Measurements from ENCODE around the gene B3GALT2. TPM values are rescaled to one million over a fixed set of nuclear protein-coding genes. Genes with fewer than 3 reads are reported as not detected.

Gene B3GALT2
- total RNA-seq, 1 experiment from 2014 or later: 5.7 TPM

GRCh38 chr1:193183019-193183627, 3.3 kb downstream of the B3GALT2 start:
- peak; percentile 56 for DNase-seq (ENCODE audit: low read depth)

GRCh38 chr1:193181985-193182384, 4.4 kb downstream of the B3GALT2 start:
- DNase-seq (ENCODE audit: low read depth): peak; percentile 55

DNA sequence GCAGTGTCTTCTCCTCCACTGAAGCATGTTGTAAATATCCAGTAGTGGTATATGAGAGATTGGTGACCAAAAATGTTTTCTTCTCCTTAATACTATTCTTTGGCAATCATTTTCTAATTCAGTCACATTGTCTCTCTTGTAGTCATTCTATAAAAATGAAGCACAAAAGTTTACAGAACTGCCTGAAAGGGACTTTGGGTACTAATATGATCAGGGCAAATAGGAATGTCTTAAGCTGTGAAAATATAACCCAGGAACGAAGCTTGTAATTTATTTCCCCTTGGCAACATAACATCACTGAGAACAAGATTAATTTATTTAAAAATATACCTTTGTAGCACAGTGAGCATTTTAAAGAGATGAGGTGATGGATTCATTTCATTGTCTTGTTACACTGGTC, 4.9 kb downstream of the B3GALT2 start:
- no peak for DNase-seq (ENCODE audit: low read depth)

DNA sequence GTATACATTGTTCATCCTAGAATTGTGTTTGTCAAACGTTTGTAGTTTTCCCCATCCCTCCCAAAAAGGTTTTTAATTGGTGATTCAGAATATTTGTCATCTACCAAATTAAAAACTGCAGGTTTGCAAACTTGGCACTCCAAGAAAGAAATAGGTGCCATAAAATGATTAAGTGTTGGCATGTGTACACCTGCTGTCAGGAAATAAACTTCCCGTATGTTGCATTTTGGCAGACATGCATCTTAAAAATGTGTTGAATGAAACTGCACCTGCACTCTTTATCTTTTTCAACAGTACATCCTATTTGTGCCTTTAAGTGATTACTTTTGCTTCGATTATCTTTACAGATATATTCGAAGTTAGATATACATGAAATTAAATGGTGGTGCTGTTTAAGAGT, 7.3 kb downstream of the B3GALT2 start:
- no peak for DNase-seq (ENCODE audit: low read depth)

DNA sequence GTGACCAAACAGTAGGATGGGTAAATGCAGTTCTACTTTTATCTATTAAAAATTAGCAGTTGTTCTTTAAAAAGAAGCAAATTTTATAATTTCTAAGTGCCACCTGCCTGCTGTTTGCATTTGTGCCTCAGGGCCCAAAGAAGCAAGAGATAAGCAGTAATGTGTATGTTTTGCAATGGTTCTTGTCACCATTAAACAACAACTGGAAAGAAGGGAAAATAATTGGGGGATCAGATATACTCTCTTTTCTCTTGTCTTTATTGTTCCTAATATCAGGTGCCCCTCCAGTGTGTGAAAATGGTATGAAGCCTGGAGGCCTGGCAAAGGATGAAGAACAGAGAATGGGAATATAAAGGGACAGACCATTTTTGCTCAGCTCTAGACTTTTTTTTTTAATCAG, 9.6 kb downstream of the B3GALT2 start:
- DNase-seq (ENCODE audit: low read depth): no peak

- no peak for DNase-seq (ENCODE audit: low read depth)
Measured at GRCh38 chr1:193176113-193176512, 10.3 kb downstream of the B3GALT2 start.

DNA sequence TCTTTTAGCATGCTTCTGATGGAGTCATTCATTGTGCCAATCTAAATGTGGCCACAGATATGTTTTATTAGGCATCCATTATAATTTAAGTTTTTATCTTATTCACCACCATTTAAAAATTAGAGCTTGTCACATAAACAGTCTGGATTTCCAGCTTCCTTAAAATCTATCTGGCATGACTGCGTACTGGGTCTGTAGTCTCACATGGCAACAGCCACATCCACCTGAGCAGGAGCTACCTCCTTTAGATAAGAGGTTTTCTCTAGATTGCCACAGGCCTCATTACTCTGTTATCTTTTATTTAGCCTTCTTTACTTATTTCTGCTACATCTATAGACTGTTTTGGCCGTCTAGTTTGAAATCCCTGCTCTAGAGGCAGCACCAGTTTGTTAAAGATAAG, 29.1 kb downstream of the B3GALT2 start:
- DNase-seq (ENCODE audit: low read depth): no peak

GRCh38 chr1:193156822-193157142, 29.6 kb downstream of the B3GALT2 start:
- DNase-seq (ENCODE audit: low read depth): no peak

DNA sequence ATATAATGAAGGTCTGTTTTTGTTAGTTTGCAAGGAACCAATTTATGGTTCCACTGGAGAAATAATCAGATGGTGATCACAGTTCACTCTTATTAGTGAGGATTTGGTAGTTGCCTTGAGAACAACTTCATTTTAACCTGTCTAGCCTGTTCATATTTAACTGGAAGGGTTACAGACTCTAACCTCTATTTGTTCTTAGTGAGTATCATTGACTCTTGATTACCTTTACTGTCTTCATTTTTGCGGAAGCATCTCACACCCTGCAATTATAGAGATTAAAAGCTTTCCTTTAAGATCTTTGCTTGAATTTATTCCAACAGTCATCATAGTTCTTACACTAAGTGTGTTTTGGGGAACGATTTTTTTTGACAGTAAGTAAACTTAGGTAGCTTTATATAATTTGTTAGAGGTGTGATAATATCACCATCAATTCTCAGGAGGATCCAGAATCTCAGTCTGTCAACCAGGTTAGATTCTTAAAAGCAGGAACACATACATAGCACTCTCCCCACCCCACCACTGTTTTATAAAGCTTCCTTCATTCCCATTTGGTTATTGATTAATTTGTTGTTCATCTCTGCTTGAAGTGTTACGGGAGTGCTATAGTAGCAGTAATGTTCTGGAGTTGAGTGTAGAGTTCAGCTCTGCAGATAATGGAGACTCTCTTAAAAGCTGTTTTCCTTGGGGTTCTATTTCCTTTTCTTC, 30.1 kb downstream of the B3GALT2 start:
- no peak for DNase-seq (ENCODE audit: low read depth)

DNA sequence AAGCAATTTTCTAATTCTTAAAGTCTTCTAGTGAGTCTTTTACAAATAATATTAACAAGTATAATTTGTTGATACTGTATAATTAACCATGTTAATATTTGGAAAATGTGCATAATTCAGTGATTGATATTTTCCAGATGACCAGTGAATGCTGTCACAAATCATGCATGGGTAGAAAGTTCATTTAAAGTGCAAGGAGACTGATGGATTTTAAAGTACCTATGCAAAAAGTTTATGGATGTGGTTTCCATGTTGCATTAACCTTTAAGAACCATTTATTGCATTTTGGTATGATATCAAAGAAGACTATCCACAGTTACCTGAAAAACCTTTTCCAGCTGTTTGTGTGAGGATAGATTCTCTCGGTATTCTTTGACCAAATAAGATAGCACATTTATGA, 41.4 kb downstream of the B3GALT2 start:
- no peak for DNase-seq (ENCODE audit: low read depth)

GRCh38 chr1:193144361-193144938, 42.0 kb downstream of the B3GALT2 start:
- DNase-seq (ENCODE audit: low read depth): no peak

DNA sequence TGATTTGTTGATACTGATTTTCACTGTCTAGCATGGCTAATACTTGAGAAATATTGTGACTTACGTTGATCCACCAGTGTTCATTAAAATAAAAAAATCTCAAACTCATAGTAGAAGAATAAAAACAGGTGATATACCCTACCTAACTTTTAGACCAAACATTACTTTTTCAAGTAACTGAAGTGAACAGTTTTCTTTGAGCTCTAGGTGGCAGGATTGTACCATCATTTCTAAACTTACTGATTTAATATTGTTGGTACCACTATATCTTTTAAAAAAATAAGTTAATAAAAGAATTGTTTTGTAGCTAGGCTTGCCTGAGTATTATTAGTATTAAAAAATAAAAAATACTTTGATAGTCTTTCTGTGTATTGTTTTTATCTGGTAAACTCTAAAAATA, 43.1 kb downstream of the B3GALT2 start:
- peak; percentile 19 for DNase-seq (ENCODE audit: low read depth)

GRCh38 chr1:193142409-193142808, 44.0 kb downstream of the B3GALT2 start:
- no peak for DNase-seq (ENCODE audit: low read depth)

DNA sequence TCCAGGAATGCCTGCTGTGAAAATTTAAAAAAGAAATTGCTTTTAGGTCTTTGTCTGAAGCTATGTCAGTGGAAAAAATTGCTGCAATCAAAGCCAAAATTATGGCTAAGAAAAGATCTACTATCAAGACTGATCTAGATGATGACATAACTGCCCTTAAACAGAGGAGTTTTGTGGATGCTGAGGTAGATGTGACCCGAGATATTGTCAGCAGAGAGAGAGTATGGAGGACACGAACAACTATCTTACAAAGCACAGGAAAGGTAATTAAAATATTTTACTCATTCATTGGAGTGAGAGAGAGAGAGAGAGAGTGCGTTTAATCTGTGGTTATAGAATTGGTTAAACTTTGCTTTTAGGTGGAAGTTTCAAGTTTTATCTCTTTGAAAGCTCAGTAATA, 44.6 kb downstream of the B3GALT2 start:
- DNase-seq (ENCODE audit: low read depth): no peak

DNA sequence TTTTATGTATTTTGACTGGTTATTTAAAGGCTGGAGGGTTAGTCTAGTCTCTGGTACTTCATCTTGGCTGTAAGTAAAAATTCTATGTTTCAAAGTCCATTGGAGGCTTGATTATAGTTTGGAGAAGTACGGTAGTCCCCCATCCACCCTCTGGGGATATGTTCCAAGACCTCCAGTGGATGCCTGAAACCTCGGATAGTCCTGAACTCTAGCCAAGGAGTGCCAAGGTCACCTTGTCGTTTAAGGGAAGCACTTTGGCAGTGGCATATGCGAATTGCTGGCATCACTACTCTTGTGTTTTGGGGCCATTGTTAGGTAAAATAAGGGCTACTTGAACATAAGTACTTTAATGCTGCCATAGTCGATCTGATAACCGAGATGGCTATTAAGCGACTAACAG, 46.2 kb downstream of the B3GALT2 start:
- DNase-seq (ENCODE audit: low read depth): no peak

DNA sequence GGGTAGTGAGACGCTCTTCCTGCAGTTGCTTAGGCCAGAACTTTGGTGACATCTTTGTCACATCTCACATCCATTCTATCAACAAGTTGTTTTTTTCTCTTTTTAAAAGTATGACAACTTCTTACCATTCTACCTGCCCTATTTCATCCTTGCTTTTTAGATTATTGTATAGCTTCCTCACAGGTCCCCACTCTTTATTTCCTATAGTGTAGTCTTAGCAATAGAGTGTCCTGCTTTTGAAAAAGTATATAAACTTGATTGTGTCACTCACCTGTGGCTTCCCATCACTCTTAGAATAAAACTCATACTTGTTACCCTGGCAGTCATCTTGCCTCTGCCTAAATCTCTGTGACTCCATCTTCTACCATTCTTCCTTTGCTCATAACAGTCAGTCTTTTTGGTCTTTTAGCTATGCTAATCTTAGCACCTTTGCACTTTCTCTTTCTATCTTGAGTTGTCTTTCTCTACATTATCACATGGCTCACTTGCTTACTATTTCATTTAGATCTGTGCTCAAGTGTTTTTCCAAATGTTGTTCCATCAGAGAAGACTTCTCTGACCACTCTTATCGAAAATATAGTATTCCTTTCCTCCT, 55.0 kb downstream of the B3GALT2 start:
- no peak for DNase-seq (ENCODE audit: low read depth)

Other genes starting within 250 kb of the B3GALT2 start
- 30.2 and 40.3 TPM in 2 replicates for gene UCHL5, start 127.3 kb downstream of the B3GALT2 start, total RNA-seq (2014; rRNA removed)
- 96.5 and 97.0 TPM in 2 replicates for gene RO60, start 127.0 kb downstream of the B3GALT2 start, total RNA-seq (2014; rRNA removed)
- gene GLRX2, start 81.2 kb downstream of the B3GALT2 start, total RNA-seq (2014; rRNA removed): 24.4 and 26.5 TPM in 2 replicates
- 25.8 and 29.9 TPM in 2 replicates for gene CDC73, start 64.6 kb downstream of the B3GALT2 start, total RNA-seq (2014; rRNA removed)

Data from LHCN-M2 (cell line).